OCI-LY1 (cell line): Measurements from ENCODE around the gene GLI2.

Source experiments
- CTCF ChIP-seq: fragments of 200-600 bp; sonication (generic), shearing (Covaris generic); IDR thresholded peaks from 2 replicates; pipeline ENCODE4 v1.5.1; 2017; ENCODE audit warnings: mild to moderate bottlenecking, antibody characterized with exemption, low read length, moderate library complexity, mixed read lengths
- EZH2 ChIP-seq: fragments of 200-600 bp; sonication (generic), shearing (Covaris generic); IDR thresholded peaks from 2 replicates; pipeline ENCODE4 v1.8.0; 2017; ENCODE audit warnings: borderline replicate concordance, mixed run types, mild to moderate bottlenecking, antibody characterized with exemption, low read length, moderate library complexity, mixed read lengths

- TF ChIP-seq CTCF = no peak
- no peak for TF ChIP-seq EZH2
These were observed 9.4 kb upstream of the GLI2 start for GRCh38 chr2:120726245-120726644.
